ENCODE results near the gene PCNT.

GRCh38 chr21:46346296-46347202 lies 22.6 kb downstream of the PCNT start:
- TF ChIP-seq CTCF (IDR thresholded peaks at IDR 0.05) (no peak), POLR2A (IDR thresholded peaks at IDR 0.05) (no peak)
